HG03457 (cell line): Measurements from ENCODE around the gene CFAP74.

Experiments
- ATAC-seq: cut with Tn5 transposase; IDR thresholded peaks from one replicate; pipeline ENCODE4 v1.9.1; 2021; ENCODE audit warnings: moderate number of reproducible peaks; ENCODE audit not compliant: unreplicated experiment

Gene CFAP74

DNA sequence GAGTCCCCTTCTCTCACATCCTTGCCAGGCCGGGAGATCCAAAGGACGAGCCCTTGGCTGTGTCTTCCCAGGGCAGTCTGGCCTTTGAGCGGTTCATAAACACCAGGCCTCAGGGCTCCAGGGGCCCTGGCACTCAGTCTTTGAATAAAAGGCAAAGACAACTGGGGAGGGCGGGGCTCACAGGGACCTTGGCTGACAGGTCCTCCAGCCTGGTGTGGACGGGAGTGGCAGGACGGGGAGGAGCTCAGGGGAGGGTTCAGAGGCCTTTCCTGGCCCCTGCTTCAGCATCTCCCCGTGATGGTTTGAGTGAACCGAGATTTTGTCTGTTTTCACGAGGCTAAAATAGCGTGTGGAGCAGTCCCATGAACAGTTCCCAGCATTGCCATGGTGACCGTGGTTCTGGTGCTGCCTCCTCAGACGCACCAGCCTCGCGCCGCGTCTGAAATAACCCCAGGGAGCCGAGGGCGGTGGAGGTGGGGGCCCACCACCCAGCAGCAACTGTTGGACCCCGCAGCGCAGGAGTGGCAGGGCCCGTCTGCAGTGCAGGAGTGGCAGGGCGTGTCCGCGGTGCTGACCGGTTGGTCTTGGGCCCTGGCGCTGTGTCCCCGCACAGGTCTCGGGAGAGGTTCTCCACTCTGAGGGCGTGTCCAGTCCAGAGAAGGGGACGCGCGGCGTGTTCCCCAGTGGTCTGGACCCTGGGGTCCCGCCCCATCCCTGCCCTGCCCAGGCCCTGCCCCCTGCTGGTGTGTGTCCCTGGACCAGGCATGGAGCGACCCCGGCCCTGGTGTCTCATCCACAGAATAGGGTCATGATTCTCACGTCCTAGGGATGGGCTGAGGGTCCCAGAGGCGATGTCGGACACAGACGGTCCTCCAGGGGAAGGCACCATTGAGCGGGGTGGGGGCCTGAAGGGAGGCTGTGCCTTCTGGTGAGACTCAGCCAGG is 39.5 kb upstream of the CFAP74 start:
- ATAC-seq = no peak

DNA sequence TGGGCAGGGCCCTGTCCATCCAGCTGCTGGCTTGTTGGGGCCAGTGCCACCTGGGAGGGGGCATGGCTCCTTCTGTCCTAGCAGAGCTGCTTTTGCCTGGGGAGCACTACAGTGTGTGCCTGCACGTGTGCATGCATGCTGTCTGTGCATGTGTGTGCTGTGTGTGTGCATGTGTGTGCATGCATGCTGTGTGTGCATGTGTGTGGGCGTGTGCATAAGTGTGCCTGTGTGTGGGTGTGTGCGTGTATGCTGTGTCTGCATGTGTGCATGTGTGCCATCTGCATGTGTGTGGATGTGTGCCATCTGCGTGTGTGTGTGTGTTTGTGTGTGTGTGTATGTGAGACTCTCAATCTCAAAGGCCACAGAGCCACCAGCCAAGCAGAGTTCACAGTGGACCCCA is 38.3 kb upstream of the CFAP74 start:
- no peak for ATAC-seq

- ATAC-seq = no peak
Observed at GRCh38 chr1:2041305-2041704, 37.7 kb upstream of the CFAP74 start.

DNA sequence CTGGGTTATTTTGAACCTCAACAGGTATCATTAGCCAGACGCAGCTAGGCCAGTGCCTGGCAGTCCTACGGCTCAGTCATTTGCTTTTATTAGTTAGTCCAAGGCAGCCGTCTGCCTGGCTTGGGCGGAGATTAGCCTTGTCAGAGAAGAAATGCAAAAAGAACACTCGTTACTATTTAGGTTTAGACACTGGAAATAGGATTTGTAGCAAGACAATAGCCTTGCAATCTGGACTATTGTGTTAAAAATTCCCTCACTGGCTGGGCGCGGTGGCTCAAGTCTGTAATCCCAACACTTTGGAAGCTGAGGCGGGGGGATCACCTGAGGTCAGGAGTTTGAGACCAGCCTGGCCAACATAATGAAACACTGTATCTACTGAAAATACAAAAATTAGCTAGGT is 35.7 kb upstream of the CFAP74 start:
- ATAC-seq = no peak

GRCh38 chr1:2038229-2038628 is 34.6 kb upstream of the CFAP74 start:
- ATAC-seq = no peak

GRCh38 chr1:2037314-2037979 is 33.9 kb upstream of the CFAP74 start:
- no peak for ATAC-seq

DNA sequence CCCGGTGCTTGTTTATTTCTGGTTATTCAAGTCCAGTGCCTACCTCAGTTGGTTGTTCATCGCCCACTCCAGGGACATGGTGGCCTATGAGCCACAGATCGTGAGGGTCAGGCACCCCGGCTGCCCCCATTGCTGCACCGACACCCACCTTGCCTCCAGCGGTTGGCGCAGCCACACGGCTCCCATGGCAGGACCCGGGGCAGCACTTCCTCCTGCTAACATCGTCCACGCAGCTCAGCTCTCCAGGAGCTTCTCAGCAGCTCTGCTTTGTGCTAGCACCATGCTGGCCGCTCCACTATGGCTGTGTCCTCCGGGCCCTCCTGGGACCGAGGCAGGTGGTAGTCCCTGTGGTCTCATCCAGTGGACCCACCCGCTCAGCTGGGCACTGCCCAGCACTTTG is 32.7 kb upstream of the CFAP74 start:
- no peak for ATAC-seq

DNA sequence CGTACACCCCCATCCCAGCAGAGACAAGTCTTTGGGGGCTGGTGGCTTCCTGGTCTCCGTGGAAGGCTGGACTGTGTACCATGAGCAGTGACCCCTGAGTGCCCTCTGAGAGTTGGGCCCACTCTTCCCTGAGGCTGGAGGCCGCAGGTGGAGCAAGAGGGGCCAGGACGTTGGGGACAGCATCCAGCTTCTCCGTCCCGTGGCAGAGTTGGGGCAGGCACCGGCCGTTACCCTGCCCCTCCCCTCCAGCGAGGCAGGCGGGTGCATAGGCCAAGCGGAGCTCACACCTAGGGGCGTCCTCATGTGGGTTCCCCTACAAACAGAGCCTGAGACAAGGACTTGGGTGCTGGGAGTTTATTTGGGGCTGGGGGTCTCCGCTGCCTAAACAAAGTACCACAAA is 29.6 kb upstream of the CFAP74 start:
- no peak for ATAC-seq

- no peak for ATAC-seq
Observed at GRCh38 chr1:2032737-2033136, 29.2 kb upstream of the CFAP74 start.

DNA sequence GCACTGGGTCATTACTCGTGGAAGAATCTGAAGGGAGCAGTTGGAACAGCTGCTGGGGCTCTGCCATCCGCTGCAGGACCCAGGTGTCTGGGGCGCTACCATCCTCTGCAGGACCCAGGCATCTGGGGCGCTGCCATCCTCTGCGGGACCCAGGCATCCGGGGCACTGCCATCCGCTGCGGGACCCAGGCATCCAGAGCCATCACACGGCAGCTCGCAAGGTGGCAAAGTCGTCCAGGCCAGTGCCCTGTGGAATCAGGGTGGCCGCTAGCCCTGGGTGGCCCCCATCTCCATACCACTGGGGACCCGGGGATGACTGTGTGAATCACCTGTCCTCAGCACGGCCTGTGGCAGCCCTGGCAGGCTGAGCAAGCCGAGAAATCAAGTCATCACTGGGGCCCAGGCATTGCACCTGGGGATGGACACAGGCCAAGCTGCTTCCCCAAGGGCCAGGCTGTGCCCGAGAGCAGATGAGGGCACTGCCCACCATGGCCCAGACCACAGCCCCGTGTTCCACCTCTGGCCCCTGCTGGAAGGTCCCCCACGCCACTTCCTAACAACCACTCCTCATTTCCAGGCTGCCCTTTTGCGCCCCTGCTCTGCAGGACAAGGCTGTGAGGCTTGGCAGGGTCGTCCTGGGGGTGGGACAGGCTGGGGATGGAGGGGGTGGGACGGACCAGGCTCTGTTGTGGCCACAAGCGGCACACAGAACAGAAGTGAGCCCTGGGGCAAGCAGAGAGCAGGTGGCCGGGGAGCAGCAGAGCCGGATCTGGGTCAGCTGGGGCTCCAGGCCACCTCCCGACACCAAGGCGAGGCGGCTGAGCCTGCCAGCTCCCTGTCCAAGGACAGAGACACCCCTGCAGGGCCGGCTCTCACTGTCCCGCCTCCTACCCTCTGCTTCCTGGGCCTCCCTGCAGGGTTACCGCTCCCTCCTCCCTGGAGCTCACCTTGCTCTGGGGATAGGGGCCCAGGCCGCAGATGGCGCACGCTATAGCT is 28.3 kb upstream of the CFAP74 start:
- no peak for ATAC-seq

- no peak for ATAC-seq
Observed at GRCh38 chr1:2030076-2030871, 26.7 kb upstream of the CFAP74 start.

DNA sequence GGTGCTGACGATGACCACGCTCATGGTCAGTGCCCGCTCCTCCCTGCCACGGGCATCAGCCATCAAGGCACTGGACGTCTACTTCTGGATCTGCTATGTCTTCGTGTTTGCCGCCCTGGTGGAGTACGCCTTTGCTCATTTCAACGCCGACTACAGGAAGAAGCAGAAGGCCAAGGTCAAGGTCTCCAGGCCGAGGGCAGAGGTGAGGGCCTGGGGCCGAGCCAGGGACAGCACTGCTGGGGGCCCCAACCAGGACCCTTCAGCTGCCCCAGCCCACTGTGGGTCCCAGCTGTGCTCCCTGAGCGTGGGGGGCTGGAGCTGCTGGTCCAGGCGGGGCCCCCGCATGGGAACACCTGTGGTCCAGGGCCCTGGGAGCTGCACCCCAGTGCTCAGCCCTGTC is 26.0 kb upstream of the CFAP74 start:
- ATAC-seq = no peak

GRCh38 chr1:2028870-2029560 is 25.4 kb upstream of the CFAP74 start:
- ATAC-seq = no peak

DNA sequence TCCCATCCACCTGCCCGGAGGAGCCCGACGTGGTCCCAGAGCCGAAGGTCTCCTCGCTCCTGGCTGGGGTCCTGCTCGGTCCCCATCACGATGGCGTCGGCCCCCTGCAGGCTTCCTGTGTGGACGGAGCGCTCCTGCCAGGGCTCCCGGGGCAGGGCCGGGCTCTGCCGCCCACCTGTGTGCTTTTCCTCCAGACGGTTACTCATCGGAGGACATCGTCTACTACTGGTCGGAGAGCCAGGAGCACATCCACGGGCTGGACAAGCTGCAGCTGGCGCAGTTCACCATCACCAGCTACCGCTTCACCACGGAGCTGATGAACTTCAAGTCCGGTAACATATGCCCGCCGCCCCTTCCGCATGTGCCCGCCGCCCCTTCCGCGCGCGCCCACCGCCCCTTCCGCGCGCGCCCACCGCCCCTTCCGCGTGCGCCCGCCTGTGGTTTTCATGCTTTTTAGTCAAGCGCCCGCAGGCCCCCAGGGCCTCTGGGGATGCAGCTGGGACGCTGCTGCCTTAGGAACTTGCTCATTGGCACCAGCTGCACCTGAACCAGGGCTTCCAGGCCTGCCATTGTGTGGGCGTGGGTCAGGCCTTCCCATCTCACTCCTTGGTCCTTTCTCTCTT is 24.5 kb upstream of the CFAP74 start:
- ATAC-seq = no peak

GRCh38 chr1:2025491-2025981 is 21.9 kb upstream of the CFAP74 start:
- ATAC-seq = no peak

DNA sequence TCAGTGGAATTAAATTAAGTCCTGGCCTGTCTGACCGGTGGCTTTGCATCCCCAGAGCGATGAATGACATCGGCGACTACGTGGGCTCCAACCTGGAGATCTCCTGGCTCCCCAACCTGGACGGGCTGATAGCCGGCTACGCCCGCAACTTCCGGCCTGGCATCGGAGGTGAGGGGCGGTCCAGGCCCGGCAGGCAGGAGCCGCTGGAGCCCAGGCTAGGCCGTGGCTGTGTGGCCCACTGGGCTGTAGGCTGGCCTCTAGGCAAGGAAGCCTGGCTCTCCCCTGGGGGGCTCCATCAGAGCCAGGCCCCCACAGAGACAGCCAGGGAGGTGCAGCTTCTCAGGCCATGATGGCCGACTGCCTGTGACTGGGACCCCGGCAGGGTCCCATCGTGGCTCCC is 21.3 kb upstream of the CFAP74 start:
- ATAC-seq = no peak

DNA sequence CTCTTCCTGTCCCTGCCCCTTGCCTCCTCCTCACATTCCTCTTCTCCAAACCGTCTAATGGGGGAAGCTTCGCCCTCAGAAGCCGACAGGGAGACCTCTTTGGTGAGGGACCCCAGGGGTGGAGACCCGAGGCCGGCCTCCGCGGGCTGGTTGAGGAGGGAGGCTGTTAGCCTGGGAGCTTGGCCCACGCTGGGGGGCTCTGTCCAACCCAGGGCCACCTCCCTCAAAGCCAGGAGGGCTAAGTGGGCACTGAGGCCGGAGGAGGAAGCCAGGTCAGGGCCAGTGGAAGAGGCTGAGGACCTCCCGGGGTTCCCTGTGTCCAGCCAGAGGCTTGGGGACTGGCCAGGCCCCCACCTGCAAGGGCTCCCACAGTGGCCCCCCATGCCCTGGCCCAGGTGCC is 20.9 kb upstream of the CFAP74 start:
- no peak for ATAC-seq

- ATAC-seq = no peak
Observed at GRCh38 chr1:2023187-2023586, 19.6 kb upstream of the CFAP74 start.
